Measurements from ENCODE around the gene C17orf78. TPM values are rescaled to one million over a fixed set of nuclear protein-coding genes. Genes with fewer than 3 reads are reported as not detected.

Gene C17orf78
- total RNA-seq, 1 donor from 2014 or later = not detected

DNA sequence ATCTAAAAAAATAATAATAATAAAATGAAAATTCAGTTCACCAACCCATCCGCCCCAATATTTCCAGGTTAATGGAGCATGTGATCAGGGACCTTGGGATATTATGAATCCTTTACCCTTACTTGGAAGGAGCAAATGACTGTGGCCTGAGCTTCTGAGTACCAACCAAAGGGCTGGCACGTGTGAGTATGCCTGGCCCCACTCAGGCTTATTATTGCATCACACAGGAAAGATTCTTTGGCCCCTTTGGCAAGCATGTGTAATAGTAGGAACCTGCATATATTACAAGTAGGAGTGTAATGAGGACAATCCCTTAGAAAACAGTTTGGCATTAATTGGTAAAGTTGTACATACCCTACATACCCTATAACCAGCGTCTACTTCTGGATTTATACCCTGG is 7.2 kb upstream of the C17orf78 start:
- no peaks in the 10 kb centered on the region for H3K9me3 Mint-ChIP-seq (ENCODE audit: unreplicated experiment)
- no peaks in the 10 kb centered on the region for H3K36me3 Mint-ChIP-seq (ENCODE audit: low read depth, unreplicated experiment)
- no peak for TF ChIP-seq CTCF (IDR thresholded peaks at IDR 0.05; ENCODE audit: unreplicated experiment)
- H3K4me3 Mint-ChIP-seq (ENCODE audit: unreplicated experiment) = no peak overlapping the region
- no peaks in the 10 kb centered on the region for H3K27me3 Mint-ChIP-seq (ENCODE audit: unreplicated experiment)
- no peaks in the 10 kb centered on the region for H3K4me1 Mint-ChIP-seq (ENCODE audit: unreplicated experiment)
- no peak for DNase-seq (ENCODE audit: low spot score)
- no peak overlapping the region for H3K27ac Mint-ChIP-seq (ENCODE audit: unreplicated experiment)

- Mint-ChIP-seq H3K36me3 (ENCODE audit: low read depth, unreplicated experiment) (no peaks in the 10 kb centered on the region), H3K27me3 (ENCODE audit: unreplicated experiment) (no peaks in the 10 kb centered on the region), H3K4me3 (ENCODE audit: unreplicated experiment) (no peak overlapping the region), H3K27ac (ENCODE audit: unreplicated experiment) (no peak overlapping the region), H3K9me3 (ENCODE audit: unreplicated experiment) (no peaks in the 10 kb centered on the region), H3K4me1 (ENCODE audit: unreplicated experiment) (no peaks in the 10 kb centered on the region)
- peak; percentile 63 for DNase-seq (ENCODE audit: low spot score)
- TF ChIP-seq CTCF (IDR thresholded peaks at IDR 0.05; ENCODE audit: unreplicated experiment) = peak; percentile 58
Observed at GRCh38 chr17:37373530-37374159, 2.1 kb upstream of the C17orf78 start.

GRCh38 chr17:37382056-37382455 is 6.3 kb downstream of the C17orf78 start:
- no peak for DNase-seq (ENCODE audit: low spot score)
- no peak for TF ChIP-seq CTCF (IDR thresholded peaks at IDR 0.05; ENCODE audit: unreplicated experiment)
- no peak overlapping the region for H3K4me3 Mint-ChIP-seq (ENCODE audit: unreplicated experiment)
- no peaks in the 10 kb centered on the region for H3K27me3 Mint-ChIP-seq (ENCODE audit: unreplicated experiment)
- H3K27ac Mint-ChIP-seq (ENCODE audit: unreplicated experiment) = no peak overlapping the region
- H3K9me3 Mint-ChIP-seq (ENCODE audit: unreplicated experiment) = no peaks in the 10 kb centered on the region
- H3K36me3 Mint-ChIP-seq (ENCODE audit: low read depth, unreplicated experiment) = no peaks in the 10 kb centered on the region
- H3K4me1 Mint-ChIP-seq (ENCODE audit: unreplicated experiment) = no peaks in the 10 kb centered on the region

- DNase-seq (ENCODE audit: low spot score) = no peak
- no peaks in the 10 kb centered on the region for H3K27me3 Mint-ChIP-seq (ENCODE audit: unreplicated experiment)
- TF ChIP-seq CTCF (IDR thresholded peaks at IDR 0.05; ENCODE audit: unreplicated experiment) = no peak
- no peak overlapping the region for H3K27ac Mint-ChIP-seq (ENCODE audit: unreplicated experiment)
- H3K36me3 Mint-ChIP-seq (ENCODE audit: low read depth, unreplicated experiment) = no peaks in the 10 kb centered on the region
- H3K4me3 Mint-ChIP-seq (ENCODE audit: unreplicated experiment) = no peak overlapping the region
- no peaks in the 10 kb centered on the region for H3K9me3 Mint-ChIP-seq (ENCODE audit: unreplicated experiment)
- no peaks in the 10 kb centered on the region for H3K4me1 Mint-ChIP-seq (ENCODE audit: unreplicated experiment)
Observed at GRCh38 chr17:37384560-37385149, 8.9 kb downstream of the C17orf78 start.

DNA sequence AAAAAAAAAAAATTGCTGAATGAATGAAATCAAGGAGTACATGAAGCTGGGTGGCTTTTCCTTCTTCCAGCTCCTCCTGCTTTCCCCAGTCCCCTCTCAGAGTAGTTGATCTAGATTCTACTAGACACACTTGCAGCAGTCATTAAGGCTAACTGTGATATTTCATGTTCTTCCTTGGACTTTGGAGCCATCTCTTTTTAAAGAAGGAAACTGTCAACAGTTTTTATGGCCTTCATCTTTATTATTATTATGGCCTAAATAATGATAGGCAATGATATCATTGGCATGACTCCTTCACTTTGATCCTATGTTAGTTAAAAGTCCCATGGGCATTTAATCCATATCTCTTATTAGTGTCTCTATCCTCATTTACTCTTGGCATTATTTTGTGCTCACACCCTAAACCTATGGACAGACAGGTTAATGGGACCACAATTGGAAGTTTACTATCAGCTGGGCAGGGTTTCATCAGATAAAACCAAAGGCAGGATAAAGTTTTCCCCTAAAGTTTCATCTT is 9.7 kb downstream of the C17orf78 start:
- Mint-ChIP-seq H3K4me3 (ENCODE audit: unreplicated experiment) (no peak overlapping the region), H3K36me3 (ENCODE audit: low read depth, unreplicated experiment) (no peaks in the 10 kb centered on the region), H3K27me3 (ENCODE audit: unreplicated experiment) (no peaks in the 10 kb centered on the region), H3K9me3 (ENCODE audit: unreplicated experiment) (no peaks in the 10 kb centered on the region), H3K27ac (ENCODE audit: unreplicated experiment) (no peak overlapping the region), H3K4me1 (ENCODE audit: unreplicated experiment) (no peaks in the 10 kb centered on the region)
- DNase-seq (ENCODE audit: low spot score) = no peak
- TF ChIP-seq CTCF (IDR thresholded peaks at IDR 0.05; ENCODE audit: unreplicated experiment) = no peak
